Measurements from ENCODE around the gene SH3PXD2A. TPM values are rescaled to one million over a fixed set of nuclear protein-coding genes. Genes with fewer than 3 reads are reported as not detected.
A peak's percentile ranks its signal among the peaks of the same experiment; 100 is the strongest.

SH3PXD2A gene
- total RNA-seq, 5 donors from 2014 or later (not counting 1 experiment from before 2014, with no cell fraction given), result 5.8 to 11.8 (median 9.8) TPM

GRCh38 chr10:103724074-103724473 lies 131.3 kb downstream of the SH3PXD2A start:
- ChIA-PET CTCF (interaction anchor here in 1 of 2 donors (0.5 kb wide), 1 partner anchor 127 kb away, joined by 3 read pairs; no protein-coding TSS in a partner anchor), POLR2A (interaction anchor here in 1 of 2 donors (0.5 kb wide), 1 partner anchor 97 kb away, joined by 11 read pairs; no protein-coding TSS in a partner anchor)
- no peaks in the 10 kb centered on the region for H3K9me3 Mint-ChIP-seq
- Histone ChIP-seq H3K4me1 (ENCODE audit: control insufficient read depth in 1 of 2, extremely low read depth in 1 of 2, insufficient read depth in 2 of 2, low read length in 2 of 2) (peaks cover 0 to 2% of the 10 kb centered on the region in 2 experiments), H3K4me3 (ENCODE audit: control insufficient read depth in 1 of 2, extremely low read depth in 1 of 2, low read length in 1 of 2) (no peak overlapping the region), H3K36me3 (ENCODE audit: control insufficient read depth in 2 of 2, extremely low read depth in 1 of 2, insufficient read depth in 1 of 2, low read length in 1 of 2) (no peaks in the 10 kb centered on the region), H3K27ac (ENCODE audit: low read length) (no peak overlapping the region), H3K27me3 (replicated peaks in 1 of 2; ENCODE audit: control insufficient read depth in 2 of 2, extremely low read depth in 1 of 2, insufficient read depth in 2 of 2, low read length in 1 of 2) (peaks cover 0 to 7% of the 10 kb centered on the region in 2 experiments), H3K9me3 (no peaks in the 10 kb centered on the region)
- ATAC-seq (replicated peaks in 1 of 4) (no peak), DNase-seq (no peak)
- 100% methylated on average over 1 of the region's 8 CpGs for WGBS (ENCODE audit: insufficient coverage)
- H3K27me3 Mint-ChIP-seq, result no peaks in the 10 kb centered on the region
- no peak overlapping the region for H3K4me3 Mint-ChIP-seq
- H3K4me1 Mint-ChIP-seq, result peaks cover 2 to 4% (median 3%) of the 10 kb centered on the region in 3 donors
- no peaks in the 10 kb centered on the region for H3K36me3 Mint-ChIP-seq
- no peak overlapping the region for H3K27ac Mint-ChIP-seq

- ATAC-seq (replicated peaks in 1 of 4) (no peak), DNase-seq (no peak)
- Mint-ChIP-seq H3K4me3 (no peak overlapping the region), H3K27ac (no peak overlapping the region), H3K9me3 (no peaks in the 10 kb centered on the region), H3K27me3 (no peaks in the 10 kb centered on the region), H3K36me3 (no peaks in the 10 kb centered on the region), H3K4me1 (peaks cover 6 to 8% (median 8%) of the 10 kb centered on the region in 3 donors)
- Histone ChIP-seq H3K27me3 (replicated peaks in 1 of 2; ENCODE audit: control insufficient read depth in 2 of 2, extremely low read depth in 1 of 2, insufficient read depth in 2 of 2, low read length in 1 of 2) (peaks cover 0 to 7% of the 10 kb centered on the region in 2 experiments), H3K27ac (ENCODE audit: low read length) (no peak overlapping the region), H3K36me3 (ENCODE audit: control insufficient read depth in 2 of 2, extremely low read depth in 1 of 2, insufficient read depth in 1 of 2, low read length in 1 of 2) (no peaks in the 10 kb centered on the region), H3K4me1 (ENCODE audit: control insufficient read depth in 1 of 2, extremely low read depth in 1 of 2, insufficient read depth in 2 of 2, low read length in 2 of 2) (peaks cover 0 to 6% of the 10 kb centered on the region in 2 experiments), H3K9me3 (no peaks in the 10 kb centered on the region), H3K4me3 (ENCODE audit: control insufficient read depth in 1 of 2, extremely low read depth in 1 of 2, low read length in 1 of 2) (no peak overlapping the region)
- ChIA-PET CTCF (interaction anchor here in 1 of 2 donors (0.5 kb wide), 1 partner anchor 128 kb away, joined by 3 read pairs; no protein-coding TSS in a partner anchor), POLR2A (no interaction called here)
- no CpG with 5 or more reads among the region's 3 CpGs for WGBS (ENCODE audit: insufficient coverage)
Observed at GRCh38 chr10:103723557-103723956, 131.8 kb downstream of the SH3PXD2A start.

- ATAC-seq (replicated peaks in 1 of 4) (no peak), DNase-seq (no peak)
- Histone ChIP-seq H3K27ac (ENCODE audit: low read length) (no peak overlapping the region), H3K27me3 (replicated peaks in 1 of 2; ENCODE audit: control insufficient read depth in 2 of 2, extremely low read depth in 1 of 2, insufficient read depth in 2 of 2, low read length in 1 of 2) (peaks cover 0 to 7% of the 10 kb centered on the region in 2 experiments), H3K9me3 (no peaks in the 10 kb centered on the region), H3K4me1 (ENCODE audit: control insufficient read depth in 1 of 2, extremely low read depth in 1 of 2, insufficient read depth in 2 of 2, low read length in 2 of 2) (peaks cover 0 to 6% of the 10 kb centered on the region in 2 experiments), H3K36me3 (ENCODE audit: control insufficient read depth in 2 of 2, extremely low read depth in 1 of 2, insufficient read depth in 1 of 2, low read length in 1 of 2) (no peaks in the 10 kb centered on the region), H3K4me3 (ENCODE audit: control insufficient read depth in 1 of 2, extremely low read depth in 1 of 2, low read length in 1 of 2) (no peak overlapping the region)
- H3K27me3 Mint-ChIP-seq, result no peaks in the 10 kb centered on the region
- H3K4me3 Mint-ChIP-seq, result no peak overlapping the region
- peaks cover 6 to 8% (median 8%) of the 10 kb centered on the region in 3 donors for H3K4me1 Mint-ChIP-seq
- POLR2A ChIA-PET, result no interaction called here
- H3K9me3 Mint-ChIP-seq, result no peaks in the 10 kb centered on the region
- H3K36me3 Mint-ChIP-seq, result no peaks in the 10 kb centered on the region
- H3K27ac Mint-ChIP-seq, result no peak overlapping the region
- CTCF ChIA-PET, result interaction anchor here in 1 of 2 donors (1.2 kb wide), 1 partner anchor 11 kb away, joined by 4 read pairs; no protein-coding TSS in a partner anchor
- 75% methylated on average over 7 of the region's 7 CpGs for WGBS (ENCODE audit: insufficient coverage)
Observed at GRCh38 chr10:103722632-103723031, 132.7 kb downstream of the SH3PXD2A start.

- Mint-ChIP-seq H3K27me3 (no peaks in the 10 kb centered on the region), H3K27ac (no peak overlapping the region), H3K9me3 (no peaks in the 10 kb centered on the region), H3K36me3 (no peaks in the 10 kb centered on the region), H3K4me1 (peaks cover 6 to 8% (median 8%) of the 10 kb centered on the region in 3 donors), H3K4me3 (no peak overlapping the region)
- POLR2A ChIA-PET, result no interaction called here
- Histone ChIP-seq H3K4me1 (ENCODE audit: control insufficient read depth in 1 of 2, extremely low read depth in 1 of 2, insufficient read depth in 2 of 2, low read length in 2 of 2) (peaks cover 0 to 6% of the 10 kb centered on the region in 2 experiments), H3K4me3 (ENCODE audit: control insufficient read depth in 1 of 2, extremely low read depth in 1 of 2, low read length in 1 of 2) (no peak overlapping the region), H3K9me3 (no peaks in the 10 kb centered on the region), H3K27ac (ENCODE audit: low read length) (no peak overlapping the region), H3K36me3 (ENCODE audit: control insufficient read depth in 2 of 2, extremely low read depth in 1 of 2, insufficient read depth in 1 of 2, low read length in 1 of 2) (no peaks in the 10 kb centered on the region), H3K27me3 (replicated peaks in 1 of 2; ENCODE audit: control insufficient read depth in 2 of 2, extremely low read depth in 1 of 2, insufficient read depth in 2 of 2, low read length in 1 of 2) (peaks cover 0 to 10% of the 10 kb centered on the region in 2 experiments)
- CTCF ChIA-PET, result interaction anchor here in 1 of 2 donors (0.6 kb wide), 1 partner anchor 137 kb away, joined by 3 read pairs; no protein-coding TSS in a partner anchor
- ATAC-seq (replicated peaks in 1 of 4) (no peak), DNase-seq (no peak)
- WGBS (ENCODE audit: insufficient coverage), result 84% methylated on average over 6 of the region's 6 CpGs
Observed at GRCh38 chr10:103720964-103721335, 134.4 kb downstream of the SH3PXD2A start.

- no peaks in the 10 kb centered on the region for H3K9me3 Mint-ChIP-seq
- ChIA-PET CTCF (interaction anchor here in 1 of 2 donors (0.6 kb wide), 1 partner anchor 138 kb away, joined by 3 read pairs; no protein-coding TSS in a partner anchor), POLR2A (no interaction called here)
- peaks cover 6 to 8% (median 8%) of the 10 kb centered on the region in 3 donors for H3K4me1 Mint-ChIP-seq
- Histone ChIP-seq H3K27ac (ENCODE audit: low read length) (no peak overlapping the region), H3K4me3 (ENCODE audit: control insufficient read depth in 1 of 2, extremely low read depth in 1 of 2, low read length in 1 of 2) (no peak overlapping the region), H3K9me3 (no peaks in the 10 kb centered on the region), H3K36me3 (ENCODE audit: control insufficient read depth in 2 of 2, extremely low read depth in 1 of 2, insufficient read depth in 1 of 2, low read length in 1 of 2) (no peaks in the 10 kb centered on the region), H3K4me1 (ENCODE audit: control insufficient read depth in 1 of 2, extremely low read depth in 1 of 2, insufficient read depth in 2 of 2, low read length in 2 of 2) (peaks cover 0 to 6% of the 10 kb centered on the region in 2 experiments), H3K27me3 (replicated peaks in 1 of 2; ENCODE audit: control insufficient read depth in 2 of 2, extremely low read depth in 1 of 2, insufficient read depth in 2 of 2, low read length in 1 of 2) (peaks cover 0 to 10% of the 10 kb centered on the region in 2 experiments)
- no peaks in the 10 kb centered on the region for H3K27me3 Mint-ChIP-seq
- no peak for DNase-seq
- ATAC-seq (replicated peaks in 1 of 4), result no peak
- H3K27ac Mint-ChIP-seq, result no peak overlapping the region
- 85% methylated on average over 12 of the region's 17 CpGs for WGBS (ENCODE audit: insufficient coverage)
- no peaks in the 10 kb centered on the region for H3K36me3 Mint-ChIP-seq
- no peak overlapping the region for H3K4me3 Mint-ChIP-seq
Observed at GRCh38 chr10:103720328-103720963, 134.9 kb downstream of the SH3PXD2A start.

- Histone ChIP-seq H3K36me3 (ENCODE audit: control insufficient read depth in 2 of 2, extremely low read depth in 1 of 2, insufficient read depth in 1 of 2, low read length in 1 of 2) (no peaks in the 10 kb centered on the region), H3K4me1 (ENCODE audit: control insufficient read depth in 1 of 2, extremely low read depth in 1 of 2, insufficient read depth in 2 of 2, low read length in 2 of 2) (peaks cover 0 to 6% of the 10 kb centered on the region in 2 experiments), H3K27ac (ENCODE audit: low read length) (no peak overlapping the region), H3K4me3 (ENCODE audit: control insufficient read depth in 1 of 2, extremely low read depth in 1 of 2, low read length in 1 of 2) (no peak overlapping the region), H3K27me3 (replicated peaks in 1 of 2; ENCODE audit: control insufficient read depth in 2 of 2, extremely low read depth in 1 of 2, insufficient read depth in 2 of 2, low read length in 1 of 2) (peaks cover 0 to 10% of the 10 kb centered on the region in 2 experiments), H3K9me3 (no peaks in the 10 kb centered on the region)
- Mint-ChIP-seq H3K27ac (no peak overlapping the region), H3K36me3 (no peaks in the 10 kb centered on the region), H3K4me3 (no peak overlapping the region), H3K27me3 (no peaks in the 10 kb centered on the region), H3K4me1 (peaks cover 6 to 8% (median 8%) of the 10 kb centered on the region in 3 donors), H3K9me3 (no peaks in the 10 kb centered on the region)
- ChIA-PET CTCF (interaction anchor here (0.6 to 0.9 kb wide), 4 partner anchors 8 to 348 kb away, joined by 3 to 5 read pairs (median 4); no protein-coding TSS in a partner anchor), POLR2A (interaction anchor here in 1 of 2 donors (0.6 kb wide), 1 partner anchor 341 kb away, joined by 4 read pairs; no protein-coding TSS in a partner anchor)
- 32% methylated on average over 5 of the region's 5 CpGs for WGBS (ENCODE audit: insufficient coverage)
- no peak for DNase-seq
- peak in 1 of 4 experiments; percentile 61 for ATAC-seq (replicated peaks in 1 of 4)
Observed at GRCh38 chr10:103719036-103719435, 136.3 kb downstream of the SH3PXD2A start.

Data from T-cell (primary cell).